Cerebellar nuclear complex (tissue), 1 donor: ENCODE data around the gene RNF5.
"Not testable (repeated sequence)": the region's sequence is repeated elsewhere in the genome, so short reads cannot be mapped to it uniquely, and the experiment has no call there.

Source experiments
- DNase-seq, 2 experiments: peaks; one replicate each; lab custom pipeline; 2025; lab: John Stamatoyannopoulos, UW

RNF5 gene

GRCh38 chr6:32177788-32178546 lies at the start of gene RNF5:
TSS of gene RNF5 (plus strand) at chr6:32178405. CDS start at chr6:32178512, 107 bp downstream.
- peak; percentile 98 to 100 for DNase-seq

- no peak for DNase-seq
Observed at GRCh38 chr6:32128751-32129296, 49.4 kb upstream of the RNF5 start.

- DNase-seq = no peak
Observed at GRCh38 chr6:32129297-32130088, 48.7 kb upstream of the RNF5 start.

GRCh38 chr6:32131439-32131948 lies 46.7 kb upstream of the RNF5 start:
- DNase-seq = no peak

GRCh38 chr6:32132110-32132509 lies 46.1 kb upstream of the RNF5 start:
- no peak for DNase-seq

GRCh38 chr6:32133786-32134185 lies 44.4 kb upstream of the RNF5 start:
- DNase-seq = no peak

GRCh38 chr6:32137454-32137853 lies 40.8 kb upstream of the RNF5 start:
- DNase-seq = no peak

GRCh38 chr6:32139590-32139989 lies 38.6 kb upstream of the RNF5 start:
- no peak for DNase-seq

- DNase-seq = no peak
Observed at GRCh38 chr6:32140420-32141046, 37.7 kb upstream of the RNF5 start.

GRCh38 chr6:32144238-32144637 lies 34.0 kb upstream of the RNF5 start:
- DNase-seq = not testable (repeated sequence)

- DNase-seq = no peak
Observed at GRCh38 chr6:32146287-32146686, 31.9 kb upstream of the RNF5 start.

GRCh38 chr6:32146687-32147086 lies 31.5 kb upstream of the RNF5 start:
- no peak for DNase-seq

- no peak for DNase-seq
Observed at GRCh38 chr6:32147401-32148132, 30.6 kb upstream of the RNF5 start.

GRCh38 chr6:32148289-32149091 lies 29.7 kb upstream of the RNF5 start:
- DNase-seq = no peak

- no peak for DNase-seq
Observed at GRCh38 chr6:32149092-32149755, 29.0 kb upstream of the RNF5 start.

- no peak for DNase-seq
Observed at GRCh38 chr6:32149932-32150870, 28.0 kb upstream of the RNF5 start.

GRCh38 chr6:32151181-32151862 lies 26.9 kb upstream of the RNF5 start:
- peak; percentile 66 to 79 for DNase-seq
